PC-9 (cell line): ENCODE data around the gene IRS2.

ENCODE experiments used
- EZH2 ChIP-seq: fragments of 200-600 bp; sonication (generic); IDR thresholded peaks from 2 replicates; pipeline ENCODE4 v1.8.0; 2017; ENCODE audit warnings: antibody characterized with exemption, low read depth
- TF ChIP-seq, protein P1 (sequence below): fragments of 200-600 bp; sonication (generic); conservative IDR thresholded peaks from 2 replicates; pipeline ENCODE4 v1.6.1; 2017; ENCODE audit warnings: mixed run types, antibody characterized with exemption, mild to moderate bottlenecking, moderate library complexity

DNA sequence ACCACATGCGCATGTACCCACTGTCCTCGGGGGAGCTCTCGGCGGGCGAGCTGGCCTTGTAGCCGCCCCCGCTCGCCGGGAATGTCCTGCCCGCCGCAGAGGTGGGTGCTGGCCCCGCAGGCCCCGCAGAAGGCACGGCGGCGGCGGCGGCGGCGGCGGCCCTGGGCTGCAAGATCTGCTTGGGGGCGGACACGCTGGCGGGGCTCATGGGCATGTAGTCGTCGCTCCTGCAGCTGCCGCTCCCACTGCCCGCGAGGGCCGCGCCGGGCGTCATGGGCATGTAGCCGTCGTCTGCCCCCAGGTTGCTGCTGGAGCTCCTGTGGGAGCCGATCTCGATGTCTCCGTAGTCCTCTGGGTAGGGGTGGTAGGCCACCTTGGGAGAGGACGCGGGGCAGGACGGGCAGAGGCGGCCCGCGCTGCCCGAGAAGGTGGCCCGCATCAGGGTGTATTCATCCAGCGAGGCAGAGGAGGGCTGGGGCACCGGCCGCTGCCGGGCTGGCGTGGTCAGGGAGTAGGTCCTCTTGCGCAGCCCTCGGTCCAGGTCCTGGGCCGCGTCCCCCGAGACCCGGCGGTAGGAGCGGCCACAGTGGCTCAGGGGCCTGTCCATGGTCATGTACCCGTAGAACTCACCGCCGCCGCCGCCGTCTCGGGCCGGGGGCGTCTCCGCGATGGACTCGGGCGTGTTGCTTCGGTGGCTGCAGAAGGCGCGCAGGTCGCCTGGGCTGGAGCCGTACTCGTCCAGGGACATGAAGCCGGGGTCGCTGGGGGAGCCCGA, 2.4 kb downstream of the IRS2 start:
- TF ChIP-seq, protein P1, sequence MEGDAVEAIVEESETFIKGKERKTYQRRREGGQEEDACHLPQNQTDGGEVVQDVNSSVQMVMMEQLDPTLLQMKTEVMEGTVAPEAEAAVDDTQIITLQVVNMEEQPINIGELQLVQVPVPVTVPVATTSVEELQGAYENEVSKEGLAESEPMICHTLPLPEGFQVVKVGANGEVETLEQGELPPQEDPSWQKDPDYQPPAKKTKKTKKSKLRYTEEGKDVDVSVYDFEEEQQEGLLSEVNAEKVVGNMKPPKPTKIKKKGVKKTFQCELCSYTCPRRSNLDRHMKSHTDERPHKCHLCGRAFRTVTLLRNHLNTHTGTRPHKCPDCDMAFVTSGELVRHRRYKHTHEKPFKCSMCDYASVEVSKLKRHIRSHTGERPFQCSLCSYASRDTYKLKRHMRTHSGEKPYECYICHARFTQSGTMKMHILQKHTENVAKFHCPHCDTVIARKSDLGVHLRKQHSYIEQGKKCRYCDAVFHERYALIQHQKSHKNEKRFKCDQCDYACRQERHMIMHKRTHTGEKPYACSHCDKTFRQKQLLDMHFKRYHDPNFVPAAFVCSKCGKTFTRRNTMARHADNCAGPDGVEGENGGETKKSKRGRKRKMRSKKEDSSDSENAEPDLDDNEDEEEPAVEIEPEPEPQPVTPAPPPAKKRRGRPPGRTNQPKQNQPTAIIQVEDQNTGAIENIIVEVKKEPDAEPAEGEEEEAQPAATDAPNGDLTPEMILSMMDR: no peak; the same call in 1 of the 2 replicates
- no peak for TF ChIP-seq EZH2
